Endothelial cell of hepatic sinusoid (primary cell): Measurements from ENCODE around the gene MYO9B.

ENCODE experiments used
- in situ Hi-C: cut with HindIII; loops from 2 replicates; pipeline ENCODE4 v1.10.0; 2017; ENCODE audit warnings: low sequenced_read_pairs

MYO9B gene

DNA sequence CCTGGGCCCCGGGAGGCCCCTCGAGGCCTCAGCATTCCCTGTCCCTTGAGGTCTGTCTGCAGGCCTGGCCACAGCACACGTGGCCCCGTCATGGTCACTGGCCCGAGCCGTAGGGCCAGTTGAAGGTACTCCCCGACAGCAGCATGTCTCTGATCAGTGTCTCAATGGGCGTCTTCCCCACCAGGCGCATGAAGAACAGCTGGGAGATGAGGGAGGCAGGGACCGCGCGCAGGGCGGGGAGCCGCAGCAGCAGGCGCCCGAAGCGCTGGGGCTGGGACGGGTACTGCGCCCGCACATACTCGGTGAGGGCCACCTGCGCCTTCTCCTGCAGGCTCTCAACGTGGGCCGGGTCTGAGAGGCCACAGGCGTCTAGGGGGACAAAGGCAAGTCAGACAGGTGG lies 156.7 kb downstream of the MYO9B start:
- in situ Hi-C loops: no loop called here

- in situ Hi-C loops: no loop called here
Measured at GRCh38 chr19:17234911-17235299, 159.3 kb downstream of the MYO9B start.

- in situ Hi-C loops: no loop called here
Measured at GRCh38 chr19:17235300-17235970, 159.9 kb downstream of the MYO9B start.

- in situ Hi-C loops: no loop called here
Measured at GRCh38 chr19:17235971-17236777, 160.6 kb downstream of the MYO9B start.

DNA sequence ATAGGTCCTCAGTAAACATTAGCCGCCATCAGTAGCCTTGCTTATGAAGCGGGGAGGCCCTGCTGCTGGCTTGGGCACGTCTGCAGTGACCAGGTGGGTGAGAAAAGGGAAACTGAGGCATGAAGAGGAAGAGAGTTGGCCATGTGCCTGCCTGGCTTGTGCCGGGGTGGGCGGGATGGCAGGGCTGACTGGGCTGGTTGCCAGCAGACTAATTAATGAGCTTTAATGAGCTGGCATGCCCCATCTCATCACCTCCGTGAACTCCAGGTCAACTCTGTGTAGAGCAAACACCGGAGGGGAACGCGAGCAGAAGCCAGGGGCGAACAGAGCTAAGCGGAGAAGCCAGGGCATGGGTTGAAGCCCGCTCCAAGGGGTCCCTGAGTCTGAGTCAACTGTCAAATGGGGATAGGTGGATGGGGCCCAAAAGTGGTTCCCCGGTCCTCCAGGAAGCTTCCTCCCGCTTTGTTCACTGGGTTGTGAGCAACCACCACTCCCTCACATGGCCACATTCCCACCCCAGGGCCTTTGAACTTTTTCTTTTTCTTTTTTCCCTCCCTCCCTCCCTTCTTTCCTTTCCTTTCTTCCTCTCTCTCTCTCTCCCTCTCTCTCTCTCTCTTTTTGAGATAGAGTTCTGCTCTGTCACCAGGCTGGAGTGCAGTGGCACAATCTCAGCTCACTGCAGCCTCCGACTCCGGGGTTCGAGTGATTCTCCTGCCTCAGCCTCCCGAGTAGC lies 161.4 kb downstream of the MYO9B start:
- in situ Hi-C loops: no loop called here

DNA sequence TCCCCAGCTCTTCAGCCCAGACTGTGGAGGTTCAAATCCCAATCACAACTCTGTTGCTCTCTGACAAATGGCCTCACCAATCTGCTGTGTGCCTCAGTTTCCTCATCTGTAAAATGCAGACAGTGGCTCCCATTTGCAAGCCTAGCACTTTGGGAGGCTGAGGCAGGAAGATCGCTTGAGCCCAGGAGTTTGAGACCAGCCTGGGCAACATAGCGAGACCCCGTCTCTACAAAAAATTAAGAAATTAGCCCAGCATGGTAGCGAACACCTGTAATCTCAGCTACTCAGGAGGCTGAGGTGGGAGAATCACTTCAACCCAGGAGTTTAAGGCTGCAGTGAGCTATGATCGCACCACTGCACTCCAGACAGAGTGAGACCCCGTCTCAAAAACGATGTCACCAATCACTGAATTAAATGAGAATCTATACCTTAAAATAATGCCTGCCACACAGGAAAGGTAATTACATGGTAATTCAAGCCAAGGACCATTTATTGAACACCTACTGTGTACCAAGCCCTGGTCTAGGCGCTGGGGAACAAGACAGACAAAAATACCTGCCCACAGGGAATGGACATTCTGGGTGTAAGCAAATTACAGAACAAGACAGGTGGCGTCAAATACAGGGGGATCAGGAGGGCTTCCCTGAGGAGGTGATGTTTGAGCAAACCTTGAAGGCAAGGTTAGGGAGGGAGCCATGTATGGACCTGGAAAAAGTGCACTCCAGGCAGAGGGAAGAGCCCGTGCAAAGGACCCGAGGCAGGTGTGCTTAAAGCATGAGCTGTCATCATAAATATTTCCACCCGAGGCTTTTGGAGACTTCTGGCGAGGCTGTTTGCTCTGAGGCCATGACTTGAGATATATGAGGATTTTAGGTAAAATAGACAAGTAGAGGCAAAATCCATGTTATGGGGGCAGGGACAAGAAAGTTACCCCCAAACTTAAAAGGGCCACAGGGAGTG lies 162.4 kb downstream of the MYO9B start:
- in situ Hi-C loops: no loop called here

DNA sequence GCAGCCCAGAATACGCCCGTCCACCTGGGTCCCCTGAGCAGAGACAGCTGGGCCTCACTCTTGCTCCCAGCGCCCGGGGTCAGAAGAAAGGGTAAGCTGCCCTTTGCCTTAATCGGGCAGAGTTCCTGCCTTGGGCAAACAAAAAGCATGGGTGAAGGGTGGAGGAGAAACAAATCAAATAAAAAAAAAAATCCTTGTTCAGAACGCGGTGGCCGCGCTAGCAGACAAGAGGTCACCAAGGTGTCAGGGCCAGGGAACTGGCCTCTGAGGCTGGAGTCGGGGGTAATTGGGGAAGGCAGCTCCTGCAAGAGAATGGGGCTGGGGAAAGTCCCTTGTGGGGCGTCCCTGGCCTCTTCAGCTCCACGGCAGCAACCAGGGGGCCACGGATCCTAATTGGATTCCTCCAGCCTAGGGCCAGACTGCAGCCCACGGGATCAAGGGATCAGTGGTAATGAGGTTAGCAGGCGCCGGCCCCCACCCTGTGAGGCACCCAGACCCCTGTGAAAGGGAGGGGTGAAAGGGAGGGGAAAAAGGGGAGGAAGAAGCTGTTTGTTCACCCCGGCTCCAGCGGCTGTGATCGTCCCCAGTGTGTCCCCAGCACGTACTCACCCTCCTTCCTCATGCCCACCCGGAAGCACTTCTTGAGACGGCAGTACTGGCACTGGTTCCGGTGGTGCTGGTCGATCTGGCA lies 164.6 kb downstream of the MYO9B start:
- in situ Hi-C loops: loop anchor here (10.0 kb wide), 2 partner anchors 65 to 75 kb away; partner anchors contain the start of genes ABHD8, DDA1 and MRPL34

- in situ Hi-C loops: loop anchor here (10.0 kb wide), 2 partner anchors 64 to 76 kb away; partner anchors contain the start of genes ABHD8, DDA1 and MRPL34
Measured at GRCh38 chr19:17240826-17241399, 165.3 kb downstream of the MYO9B start.

DNA sequence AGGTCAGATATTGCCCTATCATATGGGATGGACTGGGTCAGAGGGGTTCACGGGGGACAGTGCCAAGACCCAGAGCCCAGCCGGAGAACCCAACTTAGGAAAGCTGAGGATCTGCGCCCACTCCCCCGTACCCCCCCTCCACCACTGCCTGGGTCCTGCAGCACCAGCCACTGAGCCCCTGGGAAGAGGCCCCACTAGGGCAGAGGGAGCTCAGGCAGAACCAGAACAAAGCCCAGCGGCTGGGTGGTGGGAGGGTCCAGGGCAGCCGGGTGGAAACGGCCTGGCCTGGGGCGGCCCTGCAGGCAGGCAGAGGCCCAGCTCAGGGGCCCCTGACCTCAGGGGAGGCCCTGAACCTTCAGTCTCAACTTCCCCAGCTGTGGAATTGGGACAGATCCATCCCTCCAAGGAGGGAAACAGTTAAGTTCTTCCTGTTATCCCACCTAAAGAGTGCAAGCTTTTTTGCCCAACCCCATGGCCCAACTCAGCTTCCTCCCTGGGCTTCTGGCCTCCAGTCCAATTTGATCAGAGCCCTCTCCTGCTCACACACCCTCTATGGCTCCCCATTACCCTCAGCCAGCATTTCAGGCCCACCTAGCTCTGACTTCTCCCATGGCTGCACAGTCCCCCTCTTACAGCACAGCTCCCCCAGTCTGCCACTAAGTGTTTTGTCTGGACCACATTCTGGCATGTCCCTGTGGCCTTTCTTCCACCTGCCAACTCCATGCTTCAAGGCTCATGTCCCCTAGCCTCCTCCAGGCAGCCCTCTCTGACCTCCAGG lies 167.0 kb downstream of the MYO9B start:
- in situ Hi-C loops: loop anchor here (10.0 kb wide), 2 partner anchors 62 to 78 kb away; partner anchors contain the start of genes ABHD8, DDA1 and MRPL34

- in situ Hi-C loops: loop anchor here (10.0 kb wide), 2 partner anchors 61 to 79 kb away; partner anchors contain the start of genes ABHD8, DDA1 and MRPL34
Measured at GRCh38 chr19:17243211-17243829, 167.7 kb downstream of the MYO9B start.

DNA sequence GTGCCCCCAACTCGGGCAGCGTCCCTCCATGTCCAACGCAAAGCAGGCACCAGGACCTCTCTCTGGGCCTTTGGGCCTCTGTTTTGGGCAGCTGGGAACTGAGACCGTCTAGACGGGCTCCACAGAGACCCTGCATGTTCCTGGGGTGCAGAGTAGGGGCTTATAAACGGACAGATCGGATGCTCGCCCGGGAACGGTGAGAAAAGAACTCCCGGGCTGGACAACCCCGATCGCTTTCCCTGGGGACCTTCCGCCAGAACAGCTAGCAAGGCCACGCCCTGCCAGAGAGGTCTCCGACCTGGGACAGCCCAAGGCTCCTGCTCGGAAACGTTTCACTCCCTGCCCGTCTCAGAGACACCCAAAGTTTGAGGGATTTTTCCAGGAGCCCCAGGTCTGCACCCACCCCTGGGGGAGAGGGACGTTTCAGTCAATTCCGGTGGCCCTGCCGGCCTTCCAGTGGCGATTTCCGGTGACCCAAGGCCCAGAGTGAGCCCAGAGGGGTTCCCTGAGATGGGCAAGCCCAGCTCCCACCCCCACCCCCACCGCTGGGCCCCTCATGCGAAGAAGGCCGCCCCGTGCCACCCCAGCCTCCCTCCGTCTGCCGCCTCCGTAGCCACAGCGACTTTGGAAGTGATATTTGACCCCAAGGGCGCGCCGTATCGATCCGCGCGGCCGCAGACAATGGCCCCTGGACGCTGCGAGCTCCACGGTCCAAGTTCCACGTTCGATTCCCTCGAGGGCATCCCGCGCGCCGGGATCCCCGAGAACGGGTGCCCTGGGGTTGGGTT lies 168.4 kb downstream of the MYO9B start:
- in situ Hi-C loops: loop anchor here (10.0 kb wide), 2 partner anchors 61 to 79 kb away; partner anchors contain the start of genes ABHD8, DDA1 and MRPL34

DNA sequence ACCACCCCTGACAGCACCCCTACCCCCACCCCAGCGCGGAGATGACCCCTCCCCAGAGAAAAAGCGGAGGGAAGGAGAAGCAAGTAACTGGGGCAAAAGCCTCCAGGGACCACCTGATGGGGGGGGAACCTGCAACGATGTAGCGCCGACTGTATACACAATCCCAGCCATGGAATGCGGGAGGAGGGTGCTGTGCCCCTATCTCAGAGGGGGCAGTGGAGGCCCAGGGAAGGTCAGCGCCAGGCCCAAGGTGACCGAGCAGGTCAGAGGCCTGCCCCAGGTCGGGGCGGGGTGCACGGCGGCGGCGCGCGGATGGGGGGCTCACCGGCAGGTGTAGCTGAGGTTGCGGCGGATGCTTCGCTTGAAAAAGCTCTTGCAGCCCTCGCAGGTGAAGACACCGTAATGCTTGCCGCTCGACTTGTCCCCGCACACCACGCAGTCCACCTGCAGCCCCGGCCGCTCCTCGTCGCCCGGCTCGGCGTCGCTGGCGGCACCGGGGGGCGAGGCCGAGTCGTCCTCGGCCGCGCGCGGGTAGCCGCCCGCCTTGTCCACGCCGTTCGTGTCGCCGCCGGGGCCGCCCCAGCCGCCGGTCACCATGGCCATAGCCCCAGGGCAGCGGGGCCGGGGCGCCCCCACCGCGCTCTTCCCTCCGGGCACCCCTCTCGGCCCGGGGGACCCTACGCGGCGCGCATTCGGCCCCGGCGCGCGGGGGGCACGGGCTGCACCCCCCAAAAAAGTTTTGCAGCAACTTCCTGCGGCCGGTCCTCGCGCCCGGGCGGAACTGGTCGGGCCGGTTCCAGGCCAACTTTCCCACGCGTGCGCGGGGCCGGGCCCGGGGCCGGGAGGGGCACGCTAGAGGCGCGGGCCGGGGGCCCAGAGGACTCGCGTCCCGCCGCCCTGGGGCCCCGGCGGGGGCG lies 169.3 kb downstream of the MYO9B start:
- in situ Hi-C loops: loop anchor here (10.0 kb wide), 2 partner anchors 60 to 80 kb away; partner anchors contain the start of genes ABHD8, DDA1 and MRPL34

DNA sequence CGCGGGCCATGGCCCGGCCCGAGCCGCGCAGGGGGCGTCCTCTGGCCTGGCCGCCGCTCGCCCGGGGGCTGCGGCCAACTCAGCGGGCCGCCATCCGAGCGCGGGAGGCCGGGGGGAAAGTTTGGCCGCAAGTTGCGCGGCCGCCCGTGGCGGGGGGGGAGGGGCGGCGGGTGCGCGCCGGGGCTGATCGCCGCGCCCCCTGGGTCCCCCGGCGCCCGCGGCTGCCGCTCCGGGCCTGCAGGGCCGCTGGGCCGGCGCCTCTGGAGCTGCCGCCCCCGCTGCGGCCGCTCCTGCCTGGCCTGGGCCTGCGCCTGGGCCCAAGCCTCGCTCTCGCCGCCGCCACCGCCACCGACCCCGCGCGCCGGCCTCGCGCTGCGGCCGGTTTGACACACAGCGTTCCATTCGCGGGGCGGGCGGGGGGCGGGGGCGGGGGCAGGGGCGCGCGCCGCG lies 170.0 kb downstream of the MYO9B start, which contains the start of gene NR2F6:
Gene NR2F6 (minus strand): TSS at position 385 of the 450 bp plus-strand sequence. CDS start 699 bp downstream, outside the sequence.
- in situ Hi-C loops: loop anchor here (10.0 kb wide), 2 partner anchors 59 to 81 kb away; partner anchors contain the start of genes ABHD8, DDA1 and MRPL34

DNA sequence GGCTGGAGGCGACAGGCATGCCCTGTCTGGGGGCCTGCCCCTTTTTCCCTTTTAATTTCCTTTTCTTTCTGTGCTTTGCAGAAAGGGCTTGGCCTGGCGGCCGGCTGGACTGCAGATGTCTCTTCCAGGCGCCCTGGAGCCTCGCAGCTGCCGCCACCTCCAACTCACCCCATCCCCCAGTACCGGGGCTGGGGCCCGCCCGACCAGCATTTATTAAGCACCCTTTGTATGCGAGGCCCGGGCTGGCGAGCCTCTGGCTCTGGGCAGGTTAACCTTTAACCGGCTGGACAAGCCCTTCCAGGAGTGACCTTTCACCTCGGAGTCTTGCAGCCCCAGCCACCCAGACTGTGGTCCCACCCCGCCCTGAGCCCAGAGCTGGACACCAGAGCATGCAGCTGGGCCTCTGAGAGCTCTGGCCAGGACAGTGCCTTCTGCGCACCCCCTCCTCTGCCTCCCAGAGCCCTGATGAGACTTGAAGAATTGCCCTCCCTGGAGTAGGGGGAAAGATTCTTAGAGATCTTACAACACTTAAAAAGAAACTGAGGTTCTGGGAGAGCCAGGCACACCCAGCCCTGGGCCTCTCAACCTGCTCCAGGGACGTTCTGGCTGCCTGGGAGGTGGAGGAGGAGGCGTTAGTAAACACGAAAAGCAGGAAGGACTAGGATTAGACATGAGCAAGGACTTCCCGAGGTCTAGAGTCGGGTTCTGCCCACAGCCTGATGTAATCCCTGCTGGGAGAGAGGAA lies 171.3 kb downstream of the MYO9B start:
- in situ Hi-C loops: loop anchor here (10.0 kb wide), 2 partner anchors 58 to 82 kb away; partner anchors contain the start of genes ABHD8, DDA1 and MRPL34
